ENCODE measurements around the gene INPP4B. TPM values are rescaled to one million over a fixed set of nuclear protein-coding genes. Genes with fewer than 3 reads are reported as not detected.

Gene INPP4B
- total RNA-seq, 1 donor from 2014 or later: 19.1 TPM

GRCh38 chr4:142158980-142159379 lies 687.1 kb downstream of the INPP4B start:
- DNase-seq (ENCODE audit: low read depth in 2 of 2): no peak

GRCh38 chr4:142156256-142156655 lies 689.8 kb downstream of the INPP4B start:
- DNase-seq (ENCODE audit: low read depth in 2 of 2): no peak

GRCh38 chr4:142155347-142155746 lies 690.8 kb downstream of the INPP4B start:
- no peak for DNase-seq (ENCODE audit: low read depth in 2 of 2)

- DNase-seq (ENCODE audit: low read depth in 2 of 2): no peak
Measured at GRCh38 chr4:142150483-142150882, 695.6 kb downstream of the INPP4B start.

- DNase-seq (ENCODE audit: low read depth in 2 of 2): no peak
Measured at GRCh38 chr4:142144813-142145212, 701.3 kb downstream of the INPP4B start.

- no peak for DNase-seq (ENCODE audit: low read depth in 2 of 2)
Measured at GRCh38 chr4:142142366-142143054, 703.6 kb downstream of the INPP4B start.

- DNase-seq (ENCODE audit: low read depth in 2 of 2): no peak
Measured at GRCh38 chr4:142141224-142141623, 704.9 kb downstream of the INPP4B start.

- peak in 1 of 2 donors; percentile 51 for DNase-seq (ENCODE audit: low read depth in 2 of 2)
Measured at GRCh38 chr4:142130666-142131065, 715.4 kb downstream of the INPP4B start.

GRCh38 chr4:142129931-142130330 lies 716.2 kb downstream of the INPP4B start:
- DNase-seq (ENCODE audit: low read depth in 2 of 2): no peak

- DNase-seq (ENCODE audit: low read depth in 2 of 2): peak; percentile 39 to 79
Measured at GRCh38 chr4:142129473-142129872, 716.6 kb downstream of the INPP4B start.

GRCh38 chr4:142128529-142128928 lies 717.6 kb downstream of the INPP4B start:
- DNase-seq (ENCODE audit: low read depth in 2 of 2): peak; percentile 30 to 97

- peak; percentile 86 for DNase-seq (ENCODE audit: low read depth in 2 of 2)
Measured at GRCh38 chr4:142126890-142127497, 719.1 kb downstream of the INPP4B start.

GRCh38 chr4:142124874-142125273 lies 721.2 kb downstream of the INPP4B start:
- DNase-seq (ENCODE audit: low read depth in 2 of 2): no peak

- peak; percentile 93 to 97 for DNase-seq (ENCODE audit: low read depth in 2 of 2)
Measured at GRCh38 chr4:142121448-142122350, 724.4 kb downstream of the INPP4B start.

GRCh38 chr4:142120921-142121320 lies 725.2 kb downstream of the INPP4B start:
- no peak for DNase-seq (ENCODE audit: low read depth in 2 of 2)

GRCh38 chr4:142112451-142112850 lies 733.6 kb downstream of the INPP4B start:
- DNase-seq (ENCODE audit: low read depth in 2 of 2): peak in 1 of 2 donors; percentile 46

GRCh38 chr4:142110136-142110535 lies 736.0 kb downstream of the INPP4B start:
- DNase-seq (ENCODE audit: low read depth in 2 of 2): peak in 1 of 2 donors; percentile 78

- DNase-seq (ENCODE audit: low read depth in 2 of 2): no peak
Measured at GRCh38 chr4:142104041-142104440, 742.1 kb downstream of the INPP4B start.

GRCh38 chr4:142101401-142101800 lies 744.7 kb downstream of the INPP4B start:
- DNase-seq (ENCODE audit: low read depth in 2 of 2): no peak

GRCh38 chr4:142100941-142101340 lies 745.2 kb downstream of the INPP4B start:
- no peak for DNase-seq (ENCODE audit: low read depth in 2 of 2)

GRCh38 chr4:142098900-142099545 lies 747.1 kb downstream of the INPP4B start:
- DNase-seq (ENCODE audit: low read depth in 2 of 2): peak in 1 of 2 donors; percentile 19

GRCh38 chr4:142098380-142098779 lies 747.7 kb downstream of the INPP4B start:
- DNase-seq (ENCODE audit: low read depth in 2 of 2): no peak
